ELR (cell line): ENCODE measurements around the gene BMPER.

Source experiments
- DNase-seq: peaks from one replicate; pipeline ENCODE4 v3.0.0-alpha.2; 2015; ENCODE audit warnings: low read depth

BMPER gene

GRCh38 chr7:33905389-33906032 is at the start of gene BMPER:
Gene BMPER, plus strand, starts transcription at chr7:33905539. Its CDS starts 75 bp downstream, at chr7:33905614.
- DNase-seq, result peak; percentile 81

DNA sequence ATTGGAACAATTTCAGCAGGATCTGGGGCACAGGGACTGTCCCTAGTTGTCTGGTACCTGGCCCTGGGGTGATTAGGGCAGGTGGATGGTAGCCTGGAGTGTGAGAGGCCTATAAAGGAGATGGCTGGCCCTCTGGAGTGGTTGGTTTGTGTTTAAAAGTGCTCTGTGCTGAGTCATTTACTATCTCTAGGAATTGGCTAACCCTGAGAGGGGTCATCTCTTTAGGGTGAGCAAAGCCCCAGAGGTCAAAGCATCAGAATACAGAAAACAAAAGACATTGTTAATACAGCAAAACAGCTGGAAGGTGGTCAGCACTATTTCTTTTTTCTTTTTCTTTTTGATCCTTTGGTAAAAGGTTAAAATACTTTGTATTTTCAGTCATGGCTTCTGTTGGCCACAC is 43.4 kb upstream of the BMPER start:
- DNase-seq, result no peak

DNA sequence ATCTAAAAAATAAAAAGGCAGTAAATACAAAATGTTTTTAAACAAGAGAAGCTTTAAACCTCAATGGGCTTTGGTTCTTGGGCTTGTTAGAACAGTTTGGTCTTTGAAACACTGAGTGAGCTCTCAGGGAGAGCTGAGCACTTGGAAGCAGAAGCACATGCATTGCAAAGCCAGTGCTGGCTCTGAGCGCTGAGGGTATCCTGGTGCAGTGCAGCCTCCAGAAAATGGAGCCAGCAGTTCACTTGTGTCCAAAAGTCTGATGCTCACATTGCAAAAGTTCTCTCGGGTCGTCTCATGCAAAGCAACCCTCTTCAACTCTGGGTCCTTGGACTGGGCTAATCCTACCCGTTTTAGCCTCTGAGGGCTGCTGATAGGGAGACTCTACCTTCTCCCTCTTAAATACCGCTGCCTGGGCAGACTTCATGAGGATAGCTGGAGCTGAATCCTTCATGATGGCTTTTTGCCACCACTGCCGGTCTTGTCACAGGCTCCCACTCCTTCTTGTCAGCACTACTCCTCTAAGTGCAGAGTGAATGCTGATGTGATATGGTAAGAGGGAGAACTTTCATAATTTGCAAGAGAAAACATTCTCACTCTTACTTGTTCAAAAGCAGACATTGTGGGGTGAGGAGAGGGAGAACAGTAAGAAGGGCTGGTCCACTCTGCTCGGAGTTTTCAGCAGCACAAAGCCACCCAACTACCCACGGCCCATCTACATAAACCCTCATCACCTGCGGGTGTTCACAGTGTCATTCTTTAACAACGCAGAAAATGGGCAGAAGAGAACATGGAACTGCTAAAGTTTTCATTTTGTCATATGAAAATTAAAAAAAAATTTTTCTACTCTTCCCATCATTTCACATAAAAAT is 42.2 kb upstream of the BMPER start:
- no peak for DNase-seq

- DNase-seq, result peak; percentile 73
Observed at GRCh38 chr7:33868166-33868565, 37.2 kb upstream of the BMPER start.

GRCh38 chr7:33869176-33869575 is 36.2 kb upstream of the BMPER start:
- DNase-seq, result no peak

DNA sequence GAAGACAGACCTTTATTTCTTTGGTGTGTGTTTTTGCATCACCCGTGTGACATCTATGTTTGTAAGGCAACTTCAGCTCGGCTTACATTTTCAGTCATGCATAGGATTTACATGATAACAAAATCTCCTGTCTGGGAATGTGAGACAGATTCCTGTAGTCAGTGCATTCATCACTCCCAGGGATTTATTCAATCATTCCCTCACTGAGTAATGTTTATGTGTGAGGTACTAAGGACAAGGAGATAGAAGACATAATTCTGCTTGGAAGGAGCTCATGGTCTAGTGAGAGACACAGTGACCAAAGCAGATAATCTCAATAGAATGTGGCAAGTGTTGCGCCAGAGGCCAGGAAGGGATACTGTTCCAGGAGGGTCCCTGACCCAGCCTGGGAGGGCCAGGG is 35.2 kb upstream of the BMPER start:
- no peak for DNase-seq

GRCh38 chr7:33872870-33873269 is 32.5 kb upstream of the BMPER start:
- no peak for DNase-seq

DNA sequence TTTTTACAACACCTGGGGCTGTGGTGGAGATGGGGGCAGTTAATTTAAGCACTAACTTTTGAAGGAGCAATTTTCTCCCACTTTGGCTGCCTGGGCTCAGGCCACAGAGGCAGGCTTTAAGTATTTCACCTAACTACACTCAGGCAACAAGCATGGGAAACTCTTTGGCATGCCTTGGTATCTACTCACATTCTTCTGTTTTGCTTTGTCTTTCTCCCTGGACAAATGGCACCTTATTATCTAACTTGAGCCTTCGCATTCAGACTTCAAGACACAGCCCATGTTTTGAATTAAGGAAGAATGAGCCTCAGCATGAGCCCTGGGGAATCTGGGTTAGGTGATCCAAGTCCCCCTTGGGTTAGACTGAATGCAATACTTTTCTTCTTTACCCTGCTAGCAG is 31.8 kb upstream of the BMPER start:
- DNase-seq, result peak; percentile 39

DNA sequence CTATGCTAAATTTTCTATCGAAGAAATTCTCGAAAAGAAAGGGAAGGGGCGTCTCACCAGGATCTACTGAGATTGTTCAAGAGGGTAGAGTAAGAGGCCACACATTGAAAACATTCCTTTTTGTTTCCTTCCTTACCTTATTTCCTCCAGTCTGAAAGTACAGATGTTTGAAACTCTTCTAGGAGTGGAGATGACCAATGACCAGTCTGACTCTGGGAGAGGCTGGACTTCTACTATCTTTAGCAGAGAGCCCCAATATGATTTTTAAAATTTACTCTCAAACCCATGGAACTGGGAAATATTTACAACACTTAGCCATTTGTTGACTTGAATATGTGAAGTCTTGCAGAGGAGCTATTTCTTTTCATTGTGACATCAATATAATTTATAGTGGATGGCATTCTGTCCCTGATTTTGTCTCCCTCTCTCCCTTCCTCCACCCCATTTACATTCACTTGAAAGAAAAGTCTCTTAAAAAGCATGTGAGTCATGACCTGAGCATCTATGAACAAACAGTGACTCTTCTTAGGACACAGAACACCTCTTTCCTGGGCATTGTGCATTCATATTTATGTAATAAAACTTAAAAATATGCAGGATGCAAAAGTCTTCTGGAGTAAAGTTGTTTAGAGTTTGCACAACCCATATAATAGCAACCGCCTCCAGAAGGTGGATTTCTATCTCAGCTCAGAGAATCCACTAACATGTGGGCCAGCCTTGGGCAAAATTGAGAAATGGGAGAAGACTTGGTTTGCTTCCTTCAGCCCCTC is 31.2 kb upstream of the BMPER start:
- peak; percentile 95 for DNase-seq

- DNase-seq, result peak; percentile 55
Observed at GRCh38 chr7:33874943-33875342, 30.4 kb upstream of the BMPER start.

GRCh38 chr7:33876596-33877274 is 28.6 kb upstream of the BMPER start:
- no peak for DNase-seq

GRCh38 chr7:33880787-33881186 is 24.6 kb upstream of the BMPER start:
- peak; percentile 85 for DNase-seq

DNA sequence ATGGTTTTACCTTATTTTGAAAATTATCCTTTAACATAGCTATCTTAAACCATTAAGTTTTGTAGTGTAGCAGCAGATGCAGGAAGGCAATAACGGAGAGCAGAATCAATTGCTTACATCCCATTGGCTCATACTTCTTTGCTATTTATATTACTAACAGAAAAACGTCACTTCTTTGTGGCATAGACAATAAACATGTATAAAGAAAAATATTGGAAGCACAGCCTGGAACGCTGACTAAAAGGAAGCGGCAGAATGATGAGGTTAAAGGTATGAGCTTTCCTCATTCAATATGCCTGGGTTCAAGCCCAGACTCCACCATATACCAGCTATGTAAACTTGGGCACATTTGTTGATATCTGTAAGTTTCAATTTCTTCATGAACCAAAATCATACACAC is 24.0 kb upstream of the BMPER start:
- DNase-seq, result peak; percentile 61

DNA sequence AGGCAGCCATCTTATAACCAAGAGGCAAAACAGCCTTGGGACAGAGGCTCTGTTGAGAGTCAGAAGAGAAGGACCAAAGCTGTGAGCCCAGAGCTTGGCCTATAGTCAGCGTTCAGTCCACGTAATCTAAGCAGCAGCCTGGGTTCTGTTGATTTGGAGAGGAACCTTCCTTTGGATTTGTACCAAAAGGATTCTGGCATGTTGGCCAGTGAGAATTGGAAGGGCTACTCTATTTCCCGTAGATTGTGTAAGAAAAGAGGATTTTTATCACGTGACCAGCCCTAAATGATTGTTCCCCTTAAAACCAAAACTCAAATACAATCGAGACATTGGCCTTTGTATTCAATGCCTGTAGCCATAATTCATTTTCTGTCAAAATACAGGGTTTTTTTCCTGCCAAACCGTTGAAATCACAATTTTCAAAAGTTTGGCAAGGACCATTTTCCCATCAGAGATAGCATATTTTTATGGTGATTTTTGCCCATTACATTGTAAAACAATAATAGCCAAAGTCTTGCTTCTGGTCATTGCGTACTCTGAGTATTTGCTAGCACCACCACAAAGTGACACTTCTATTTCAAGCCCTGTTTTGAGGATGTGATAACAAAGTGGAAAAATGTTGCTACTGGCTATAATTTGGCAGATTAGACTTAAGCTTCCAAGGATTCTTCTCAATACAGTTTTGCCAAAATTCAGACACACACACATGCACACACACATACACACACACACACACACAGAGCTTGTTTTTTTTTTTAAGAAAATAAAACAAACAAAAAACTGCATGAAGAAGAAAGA is 23.1 kb upstream of the BMPER start:
- no peak for DNase-seq

DNA sequence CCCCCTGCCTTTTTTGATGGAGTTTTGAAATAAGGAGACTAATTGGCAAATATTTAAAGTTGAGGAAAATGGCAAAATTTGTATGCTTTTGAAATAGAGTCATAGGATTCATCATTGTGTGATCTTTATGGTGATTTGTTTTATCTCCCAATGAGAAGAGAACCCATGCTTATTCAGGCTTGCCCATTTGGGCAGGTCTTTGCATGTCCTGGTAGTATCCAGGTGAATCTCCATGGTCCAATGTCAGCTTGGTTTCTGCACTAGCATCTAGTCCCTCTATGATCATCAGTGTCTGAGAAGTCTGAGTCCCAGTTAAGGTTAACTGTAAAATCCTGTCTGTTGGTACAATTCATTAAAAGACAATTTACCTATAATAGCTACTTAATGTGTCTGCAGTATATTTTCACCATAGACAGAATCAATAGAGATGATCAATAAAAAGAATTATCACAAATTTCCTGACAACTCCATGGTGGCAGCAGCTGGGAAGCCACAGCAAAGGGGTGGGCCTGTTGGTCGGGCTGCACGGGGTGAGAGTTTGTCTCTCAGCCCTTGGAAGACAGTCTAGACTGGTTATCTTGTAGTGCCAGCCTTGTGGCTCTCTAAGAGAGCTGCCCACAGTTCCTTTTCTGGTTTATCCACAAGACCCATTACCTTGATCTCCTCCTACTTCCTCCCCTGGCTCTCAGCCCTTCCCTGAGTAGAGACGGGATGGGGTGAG is 22.2 kb upstream of the BMPER start:
- DNase-seq, result no peak

DNA sequence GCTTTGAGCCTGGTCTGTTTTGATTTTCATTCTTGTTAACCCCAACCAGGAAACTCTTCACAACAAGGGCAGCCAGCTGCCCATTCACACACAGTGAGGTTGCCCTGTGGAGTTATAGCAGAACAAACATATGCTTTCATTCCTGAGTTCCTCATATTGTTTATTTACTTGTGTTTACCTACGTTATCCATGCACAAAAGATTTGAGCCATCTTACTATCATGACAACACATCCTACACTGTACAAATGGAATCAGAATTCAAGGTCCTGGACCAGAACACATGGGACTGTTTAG is 21.7 kb upstream of the BMPER start:
- DNase-seq, result no peak

DNA sequence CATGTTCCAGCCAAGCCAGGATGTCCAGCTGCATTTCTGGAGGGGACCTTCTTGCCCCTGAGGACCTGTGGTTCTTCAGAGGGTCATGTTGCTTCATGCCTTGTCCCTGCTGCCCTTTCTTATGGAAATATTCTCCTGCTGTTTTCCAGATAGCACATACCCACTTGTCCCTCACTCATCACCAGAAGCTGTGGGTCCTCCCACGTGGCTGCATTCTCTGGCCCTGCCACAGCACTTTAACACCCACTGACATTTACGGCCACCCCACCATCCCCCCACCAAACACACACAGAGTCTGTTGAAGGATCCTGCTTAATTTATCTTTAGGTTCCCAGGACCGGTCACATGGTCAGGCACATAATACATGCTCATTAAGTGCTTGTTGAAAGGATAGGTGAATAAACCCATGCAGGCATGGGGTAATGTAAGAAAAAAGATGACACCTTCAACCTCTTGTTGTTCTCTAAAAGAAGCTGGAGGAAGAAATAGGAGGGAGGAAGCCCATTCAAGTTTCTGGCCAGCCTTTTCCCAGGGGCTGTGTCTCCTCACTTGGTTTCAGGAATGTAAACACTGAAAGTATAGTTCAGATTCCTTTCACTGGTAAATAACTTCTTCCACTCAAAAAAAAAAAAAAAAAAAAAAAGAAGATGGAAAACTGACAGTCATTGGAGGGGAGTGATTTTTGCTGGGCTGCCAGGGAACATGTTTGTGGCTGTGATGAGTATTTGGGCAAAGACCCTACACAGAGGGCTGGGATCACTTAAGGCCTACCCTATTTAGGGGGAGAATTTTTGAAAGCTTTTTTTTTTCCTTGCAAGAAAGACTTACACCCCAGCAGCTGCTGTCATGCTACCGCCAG is 19.8 kb upstream of the BMPER start:
- peak; percentile 16 for DNase-seq

- DNase-seq, result peak; percentile 65
Observed at GRCh38 chr7:33886149-33886623, 19.2 kb upstream of the BMPER start.

- no peak for DNase-seq
Observed at GRCh38 chr7:33887266-33887975, 17.9 kb upstream of the BMPER start.
